ENCODE data around the gene BBOX1.

The BBOX1 gene

GRCh38 chr11:27075655-27076054 lies 35.0 kb downstream of the BBOX1 start:
- Histone ChIP-seq H3K4me1 (ENCODE audit: insufficient read depth, insufficient read length) (no peaks in the 10 kb centered on the region), H3K9me3 (ENCODE audit: insufficient read depth, low read length) (no peaks in the 10 kb centered on the region), H3K27me3 (ENCODE audit: insufficient read depth, insufficient read length) (no peaks in the 10 kb centered on the region), H3K9ac (ENCODE audit: insufficient read length, low read depth) (no peak overlapping the region), H3K4me3 (ENCODE audit: insufficient read length, low read depth) (no peak overlapping the region), H3K36me3 (ENCODE audit: insufficient read depth, insufficient read length, low read length) (no peaks in the 10 kb centered on the region)
- no peak for DNase-seq (ENCODE audit: low read depth, low spot score)
- TF ChIP-seq SUZ12 (IDR thresholded peaks at IDR 0.05; ENCODE audit: extremely low read depth, insufficient read depth, insufficient read length) (no peak), ZNF274 (IDR thresholded peaks at IDR 0.05; ENCODE audit: low read depth, low read length) (no peak), YY1 (IDR thresholded peaks at IDR 0.05; ENCODE audit: insufficient read depth, insufficient read length) (no peak)

GRCh38 chr11:27076121-27076589 lies 35.5 kb downstream of the BBOX1 start:
- no peaks in the 10 kb centered on the region for H3K36me3 ChIP-seq (ENCODE audit: insufficient read depth, insufficient read length, low read length)
- no peak overlapping the region for H3K9ac ChIP-seq (ENCODE audit: insufficient read length, low read depth)
- H3K27me3 ChIP-seq (ENCODE audit: insufficient read depth, insufficient read length): no peaks in the 10 kb centered on the region
- no peak overlapping the region for H3K4me3 ChIP-seq (ENCODE audit: insufficient read length, low read depth)
- DNase-seq (ENCODE audit: low read depth, low spot score): no peak
- no peaks in the 10 kb centered on the region for H3K4me1 ChIP-seq (ENCODE audit: insufficient read depth, insufficient read length)
- no peaks in the 10 kb centered on the region for H3K9me3 ChIP-seq (ENCODE audit: insufficient read depth, low read length)
- no peak for TF ChIP-seq ZNF274 (IDR thresholded peaks at IDR 0.05; ENCODE audit: low read depth, low read length)

DNA sequence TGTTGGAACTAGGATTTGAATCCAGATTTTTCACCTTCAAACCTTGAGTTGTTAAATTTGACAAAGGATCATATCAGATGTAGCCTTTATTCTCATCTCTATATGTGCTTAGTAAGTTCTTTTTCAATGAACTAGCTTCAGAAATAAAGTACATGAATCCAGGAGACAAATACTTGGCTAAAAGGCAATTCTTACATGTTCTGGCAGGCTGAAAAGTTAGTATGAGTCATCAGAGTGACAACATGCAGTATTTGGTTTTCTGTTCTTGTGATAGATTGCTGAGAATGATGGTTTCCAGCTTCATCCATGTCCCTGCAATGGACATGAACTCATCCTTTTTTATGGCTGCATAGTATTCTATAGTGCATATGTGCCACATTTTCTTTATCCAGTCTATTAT lies 40.4 kb downstream of the BBOX1 start:
- Histone ChIP-seq H3K9me3 (ENCODE audit: insufficient read depth, low read length) (no peaks in the 10 kb centered on the region), H3K36me3 (ENCODE audit: insufficient read depth, insufficient read length, low read length) (no peaks in the 10 kb centered on the region), H3K9ac (ENCODE audit: insufficient read length, low read depth) (no peak overlapping the region), H3K27me3 (ENCODE audit: insufficient read depth, insufficient read length) (no peaks in the 10 kb centered on the region), H3K4me1 (ENCODE audit: insufficient read depth, insufficient read length) (no peaks in the 10 kb centered on the region), H3K4me3 (ENCODE audit: insufficient read length, low read depth) (no peak overlapping the region)
- TF ChIP-seq YY1 (IDR thresholded peaks at IDR 0.05; ENCODE audit: insufficient read depth, insufficient read length) (no peak), ZNF274 (IDR thresholded peaks at IDR 0.05; ENCODE audit: low read depth, low read length) (no peak), SUZ12 (IDR thresholded peaks at IDR 0.05; ENCODE audit: extremely low read depth, insufficient read depth, insufficient read length) (no peak)
- DNase-seq (ENCODE audit: low read depth, low spot score): no peak

DNA sequence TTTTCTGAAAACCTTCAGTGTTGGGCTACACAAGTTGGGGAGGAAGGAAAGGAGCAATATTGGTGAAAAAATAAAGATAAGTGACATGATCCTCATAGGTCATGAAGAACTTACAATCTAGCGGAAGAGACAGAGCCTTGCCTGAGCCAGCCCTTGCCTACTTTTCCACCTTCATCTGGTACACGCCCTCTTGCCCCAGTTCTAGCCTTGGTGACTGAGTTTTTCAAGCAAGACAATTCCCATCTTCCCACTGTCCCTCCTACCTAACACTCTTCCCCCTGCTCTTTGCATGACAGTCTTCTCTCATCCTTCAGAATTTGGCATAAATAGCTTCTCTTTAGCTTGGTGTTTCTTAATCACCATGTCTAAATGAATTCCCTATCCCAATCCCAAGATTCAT lies 42.6 kb downstream of the BBOX1 start:
- Histone ChIP-seq H3K9me3 (ENCODE audit: insufficient read depth, low read length) (no peaks in the 10 kb centered on the region), H3K36me3 (ENCODE audit: insufficient read depth, insufficient read length, low read length) (no peaks in the 10 kb centered on the region), H3K4me1 (ENCODE audit: insufficient read depth, insufficient read length) (no peaks in the 10 kb centered on the region), H3K9ac (ENCODE audit: insufficient read length, low read depth) (no peak overlapping the region), H3K4me3 (ENCODE audit: insufficient read length, low read depth) (no peak overlapping the region), H3K27me3 (ENCODE audit: insufficient read depth, insufficient read length) (no peaks in the 10 kb centered on the region)
- TF ChIP-seq YY1 (IDR thresholded peaks at IDR 0.05; ENCODE audit: insufficient read depth, insufficient read length) (no peak), SUZ12 (IDR thresholded peaks at IDR 0.05; ENCODE audit: extremely low read depth, insufficient read depth, insufficient read length) (no peak), ZNF274 (IDR thresholded peaks at IDR 0.05; ENCODE audit: low read depth, low read length) (no peak)
- no peak for DNase-seq (ENCODE audit: low read depth, low spot score)

DNA sequence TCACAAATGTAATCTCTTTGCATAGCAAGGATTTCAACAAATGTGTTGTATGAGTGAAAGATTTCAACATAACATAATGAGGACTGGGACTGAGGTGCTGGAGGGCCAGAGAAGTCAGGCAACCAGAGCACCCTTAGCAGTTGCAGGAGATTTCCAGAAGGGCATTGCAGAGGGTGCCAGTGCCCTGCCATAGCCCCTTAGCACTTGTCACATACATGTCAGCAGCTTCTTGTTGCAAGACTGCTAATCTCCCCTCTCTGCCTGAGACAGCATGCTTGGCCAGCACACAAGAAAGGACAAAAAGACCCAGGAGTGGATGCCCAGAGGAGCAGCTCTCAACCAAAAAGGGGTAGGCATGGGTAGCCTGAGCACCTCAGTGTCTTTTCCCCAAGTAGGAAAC lies 43.2 kb downstream of the BBOX1 start:
- H3K9me3 ChIP-seq (ENCODE audit: insufficient read depth, low read length): no peaks in the 10 kb centered on the region
- no peaks in the 10 kb centered on the region for H3K36me3 ChIP-seq (ENCODE audit: insufficient read depth, insufficient read length, low read length)
- no peak for DNase-seq (ENCODE audit: low read depth, low spot score)
- no peaks in the 10 kb centered on the region for H3K27me3 ChIP-seq (ENCODE audit: insufficient read depth, insufficient read length)
- TF ChIP-seq ZNF274 (IDR thresholded peaks at IDR 0.05; ENCODE audit: low read depth, low read length) (no peak), SUZ12 (IDR thresholded peaks at IDR 0.05; ENCODE audit: extremely low read depth, insufficient read depth, insufficient read length) (no peak), YY1 (IDR thresholded peaks at IDR 0.05; ENCODE audit: insufficient read depth, insufficient read length) (no peak)
- H3K9ac ChIP-seq (ENCODE audit: insufficient read length, low read depth): no peak overlapping the region
- no peaks in the 10 kb centered on the region for H3K4me1 ChIP-seq (ENCODE audit: insufficient read depth, insufficient read length)
- no peak overlapping the region for H3K4me3 ChIP-seq (ENCODE audit: insufficient read length, low read depth)

GRCh38 chr11:27084518-27084917 lies 43.9 kb downstream of the BBOX1 start:
- H3K27me3 ChIP-seq (ENCODE audit: insufficient read depth, insufficient read length): no peaks in the 10 kb centered on the region
- no peak overlapping the region for H3K4me3 ChIP-seq (ENCODE audit: insufficient read length, low read depth)
- TF ChIP-seq SUZ12 (IDR thresholded peaks at IDR 0.05; ENCODE audit: extremely low read depth, insufficient read depth, insufficient read length) (no peak), YY1 (IDR thresholded peaks at IDR 0.05; ENCODE audit: insufficient read depth, insufficient read length) (no peak), ZNF274 (IDR thresholded peaks at IDR 0.05; ENCODE audit: low read depth, low read length) (no peak)
- no peak overlapping the region for H3K9ac ChIP-seq (ENCODE audit: insufficient read length, low read depth)
- no peaks in the 10 kb centered on the region for H3K4me1 ChIP-seq (ENCODE audit: insufficient read depth, insufficient read length)
- H3K36me3 ChIP-seq (ENCODE audit: insufficient read depth, insufficient read length, low read length): no peaks in the 10 kb centered on the region
- no peak for DNase-seq (ENCODE audit: low read depth, low spot score)
- H3K9me3 ChIP-seq (ENCODE audit: insufficient read depth, low read length): no peaks in the 10 kb centered on the region

DNA sequence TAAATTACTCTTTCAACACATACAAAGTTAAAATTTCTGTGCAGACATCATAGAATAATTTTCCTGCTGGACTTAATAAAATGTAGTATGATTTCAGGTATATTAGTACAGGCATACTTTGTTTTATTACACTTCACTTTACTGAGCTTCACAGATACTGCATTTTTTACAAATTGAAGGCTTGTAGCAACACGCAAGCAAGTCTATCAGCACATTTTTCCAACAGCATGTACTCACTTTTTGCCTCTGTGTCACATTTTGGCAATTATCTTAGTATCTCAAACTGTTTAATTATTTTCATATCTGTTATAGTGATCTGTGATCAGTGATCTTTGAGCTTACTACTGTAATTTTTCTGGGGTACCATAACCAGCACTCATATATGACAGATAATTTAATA lies 44.5 kb downstream of the BBOX1 start:
- no peak overlapping the region for H3K4me3 ChIP-seq (ENCODE audit: insufficient read length, low read depth)
- no peaks in the 10 kb centered on the region for H3K9me3 ChIP-seq (ENCODE audit: insufficient read depth, low read length)
- H3K4me1 ChIP-seq (ENCODE audit: insufficient read depth, insufficient read length): no peaks in the 10 kb centered on the region
- no peak for DNase-seq (ENCODE audit: low read depth, low spot score)
- no peaks in the 10 kb centered on the region for H3K36me3 ChIP-seq (ENCODE audit: insufficient read depth, insufficient read length, low read length)
- H3K27me3 ChIP-seq (ENCODE audit: insufficient read depth, insufficient read length): no peaks in the 10 kb centered on the region
- TF ChIP-seq ZNF274 (IDR thresholded peaks at IDR 0.05; ENCODE audit: low read depth, low read length): no peak
- no peak for TF ChIP-seq SUZ12 (IDR thresholded peaks at IDR 0.05; ENCODE audit: extremely low read depth, insufficient read depth, insufficient read length)
- no peak for TF ChIP-seq YY1 (IDR thresholded peaks at IDR 0.05; ENCODE audit: insufficient read depth, insufficient read length)
- H3K9ac ChIP-seq (ENCODE audit: insufficient read length, low read depth): no peak overlapping the region

DNA sequence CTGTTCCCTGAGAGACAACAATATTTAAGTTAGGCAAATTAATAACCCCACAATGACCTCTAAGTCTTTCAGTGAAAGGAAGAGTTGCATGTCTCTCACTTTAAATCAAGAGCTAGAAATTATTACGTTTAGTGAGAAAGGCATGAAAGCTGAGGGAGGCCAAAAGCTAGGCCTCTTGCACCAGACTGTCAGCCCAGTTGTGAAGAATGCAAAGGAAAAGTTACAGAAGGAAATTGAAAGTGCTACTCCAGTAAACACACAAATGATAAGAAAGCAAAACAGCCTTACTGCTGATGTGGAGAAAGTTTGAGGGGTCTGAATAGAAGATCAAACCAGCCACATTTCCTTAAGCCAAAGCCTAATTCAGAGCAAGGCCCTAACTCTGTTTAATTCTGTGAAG lies 45.0 kb downstream of the BBOX1 start:
- no peak for DNase-seq (ENCODE audit: low read depth, low spot score)
- no peaks in the 10 kb centered on the region for H3K27me3 ChIP-seq (ENCODE audit: insufficient read depth, insufficient read length)
- H3K4me3 ChIP-seq (ENCODE audit: insufficient read length, low read depth): no peak overlapping the region
- no peak for TF ChIP-seq YY1 (IDR thresholded peaks at IDR 0.05; ENCODE audit: insufficient read depth, insufficient read length)
- no peak for TF ChIP-seq SUZ12 (IDR thresholded peaks at IDR 0.05; ENCODE audit: extremely low read depth, insufficient read depth, insufficient read length)
- no peak for TF ChIP-seq ZNF274 (IDR thresholded peaks at IDR 0.05; ENCODE audit: low read depth, low read length)
- H3K4me1 ChIP-seq (ENCODE audit: insufficient read depth, insufficient read length): no peaks in the 10 kb centered on the region
- no peak overlapping the region for H3K9ac ChIP-seq (ENCODE audit: insufficient read length, low read depth)
- no peaks in the 10 kb centered on the region for H3K9me3 ChIP-seq (ENCODE audit: insufficient read depth, low read length)
- no peaks in the 10 kb centered on the region for H3K36me3 ChIP-seq (ENCODE audit: insufficient read depth, insufficient read length, low read length)

Measured in NT2/D1 (cell line).